B cell (primary cell): Measurements from ENCODE around the gene SNRPN.
"Not testable (repeated sequence)": the region's sequence is repeated elsewhere in the genome, so short reads cannot be mapped to it uniquely, and the experiment has no call there.

Source experiments
- EZH2 ChIP-seq: IDR thresholded peaks from 2 replicates; pipeline ENCODE4 v1.6.1; 2012; ENCODE audit warnings: borderline replicate concordance, low read depth, mild to moderate bottlenecking, moderate library complexity, low read length; ENCODE audit not compliant: insufficient read depth, poor library complexity, severe bottlenecking
- TF ChIP-seq, protein P1 (sequence below): fragments of 200-600 bp; IDR thresholded peaks from one replicate; pipeline ENCODE4 v1.8.0; 2022; ENCODE audit warnings: antibody characterized with exemption, mild to moderate bottlenecking

DNA sequence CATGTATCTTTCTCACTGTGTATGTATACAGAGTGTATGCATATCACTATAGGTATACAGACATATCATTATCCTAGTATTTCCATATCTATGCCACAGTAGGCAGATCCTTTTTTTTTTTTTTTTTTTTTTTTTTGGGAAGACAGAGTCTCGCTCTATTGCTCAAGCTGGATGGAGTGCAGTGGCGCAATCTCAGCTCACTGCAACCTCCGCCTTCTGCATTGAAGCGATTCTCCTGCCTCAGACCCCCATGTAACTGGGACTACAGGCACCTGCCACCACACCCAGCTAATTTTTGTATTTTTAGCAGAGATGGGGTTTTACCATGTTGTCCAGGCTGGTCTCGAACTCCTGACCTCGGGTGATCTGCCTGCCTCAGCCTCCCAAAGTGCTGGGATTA lies 32.0 kb upstream of the SNRPN start:
- TF ChIP-seq, protein P1, sequence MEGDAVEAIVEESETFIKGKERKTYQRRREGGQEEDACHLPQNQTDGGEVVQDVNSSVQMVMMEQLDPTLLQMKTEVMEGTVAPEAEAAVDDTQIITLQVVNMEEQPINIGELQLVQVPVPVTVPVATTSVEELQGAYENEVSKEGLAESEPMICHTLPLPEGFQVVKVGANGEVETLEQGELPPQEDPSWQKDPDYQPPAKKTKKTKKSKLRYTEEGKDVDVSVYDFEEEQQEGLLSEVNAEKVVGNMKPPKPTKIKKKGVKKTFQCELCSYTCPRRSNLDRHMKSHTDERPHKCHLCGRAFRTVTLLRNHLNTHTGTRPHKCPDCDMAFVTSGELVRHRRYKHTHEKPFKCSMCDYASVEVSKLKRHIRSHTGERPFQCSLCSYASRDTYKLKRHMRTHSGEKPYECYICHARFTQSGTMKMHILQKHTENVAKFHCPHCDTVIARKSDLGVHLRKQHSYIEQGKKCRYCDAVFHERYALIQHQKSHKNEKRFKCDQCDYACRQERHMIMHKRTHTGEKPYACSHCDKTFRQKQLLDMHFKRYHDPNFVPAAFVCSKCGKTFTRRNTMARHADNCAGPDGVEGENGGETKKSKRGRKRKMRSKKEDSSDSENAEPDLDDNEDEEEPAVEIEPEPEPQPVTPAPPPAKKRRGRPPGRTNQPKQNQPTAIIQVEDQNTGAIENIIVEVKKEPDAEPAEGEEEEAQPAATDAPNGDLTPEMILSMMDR: not testable (repeated sequence)
- TF ChIP-seq EZH2: not testable (repeated sequence)
